K562 (cell line): Measurements from ENCODE around the gene XPO6.

Experiments used
- CHD7 ChIP-seq: fragments of 200-600 bp; sonication (generic); IDR thresholded peaks from one replicate; pipeline ENCODE4 v1.6.1; 2012; ENCODE audit warnings: mild to moderate bottlenecking, low read depth, low read length, inconsistent platforms
- CREM ChIP-seq: IDR thresholded peaks from 2 replicates; pipeline ENCODE4 v1.6.1; 2014; ENCODE audit warnings: antibody characterized with exemption, low read depth
- CTCF ChIP-seq, 3 experiments: IDR thresholded peaks in 2 of 3; conservative IDR thresholded peaks in 1 of 3; 2 replicates each; pipeline ENCODE4 v1.5.1; 2011 to 2012; ENCODE audit warnings: low read length in 3 of 3, mild to moderate bottlenecking in 3 of 3, control low read depth in 2 of 3, improper control_type of control experiment in 1 of 3, inconsistent platforms in 1 of 3, low read depth in 1 of 3, mixed read lengths in 1 of 3, moderate library complexity in 1 of 3; ENCODE audit not compliant: insufficient read depth in 2 of 3
- EZH2 ChIP-seq: IDR thresholded peaks from 2 replicates; pipeline ENCODE4 v1.6.1; 2012; ENCODE audit warnings: low read depth, mild to moderate bottlenecking, inconsistent platforms, low read length, borderline replicate concordance
- FOXM1 ChIP-seq, 2 experiments: fragments of 450-650 bp in 1 of 2; sonication (generic) in 1 of 2; formaldehyde crosslinking in 1 of 2; IDR thresholded peaks; 2 replicates each; pipeline versions ENCODE4 v1.6.1 to v1.9.0; 2017 to 2022; ENCODE audit warnings: low read depth in 2 of 2, mild to moderate bottlenecking in 2 of 2, missing genetic modification reagents in 1 of 2, moderate library complexity in 1 of 2
- POLR2AphosphoS5 ChIP-seq: IDR thresholded peaks from 2 replicates; pipeline ENCODE4 v1.6.1; 2011; ENCODE audit warnings: mild to moderate bottlenecking, low read depth, low read length, moderate library complexity; ENCODE audit not compliant: control insufficient read depth, insufficient read depth
- SAP30 ChIP-seq: fragments of 200-600 bp; sonication (generic); IDR thresholded peaks from 2 replicates; pipeline ENCODE4 v1.6.1; 2012; ENCODE audit warnings: borderline replicate concordance, low read depth, mild to moderate bottlenecking, moderate library complexity, low read length, control low read depth, inconsistent platforms; ENCODE audit not compliant: insufficient read depth, poor library complexity, severe bottlenecking
- TAF7 ChIP-seq: fragments of 450-650 bp; IDR thresholded peaks from 2 replicates; pipeline ENCODE4 v1.6.1; 2016; ENCODE audit warnings: missing genetic modification characterization, missing compliant biosample characterization
- ZC3H11A ChIP-seq: IDR thresholded peaks from 2 replicates; pipeline ENCODE4 v1.6.1; 2012; ENCODE audit warnings: low read depth, low read length, improper control_type of control experiment
- ZNF639 ChIP-seq, 2 experiments: fragments of 200-800 bp in 1 of 2; sonication (Bioruptor generic) in 1 of 2; sonication (generic) in 1 of 2; formaldehyde crosslinking in 1 of 2; IDR thresholded peaks in 1 of 2; conservative IDR thresholded peaks in 1 of 2; 2 replicates each; pipeline versions ENCODE4 v1.5.0 to v1.6.1; 2016 to 2020; ENCODE audit warnings: missing compliant biosample characterization in 1 of 2, missing genetic modification characterization in 1 of 2, missing genetic modification reagents in 1 of 2

GRCh38 chr16:28185696-28186095 lies 26.1 kb downstream of the XPO6 start:
- TF ChIP-seq POLR2AphosphoS5 (no peak), FOXM1 (IDR thresholded peaks at IDR 0.05; ENCODE audit: low read depth) (no peak), FOXM1 (CRISPR knock-in tag; IDR thresholded peaks at IDR 0.05; ENCODE audit: low read depth) (no peak), EZH2 (no peak), CHD7 (no peak), ZC3H11A (no peak), ZNF639 (CRISPR knock-in tag; conservative IDR thresholded peaks at IDR 0.05 in 1 of 2, IDR thresholded peaks at IDR 0.05 in 1 of 2) (no peak), TAF7 (tag) (no peak), CTCF (IDR thresholded peaks at IDR 0.05 in 2 of 3, conservative IDR thresholded peaks at IDR 0.05 in 1 of 3; ENCODE audit: insufficient read depth in 2 of 3, low read depth in 1 of 3, low read length in 3 of 3) (no peak), SAP30 (no peak), CREM (no peak)
